K562 (cell line): ENCODE measurements around the gene KIF23. TPM values are rescaled to one million over a fixed set of nuclear protein-coding genes. Genes with fewer than 3 reads are reported as not detected.
A peak's percentile ranks its signal among the peaks of the same experiment; 100 is the strongest.

Source experiments
- ARID1B ChIP-seq: fragments of 450-650 bp; IDR thresholded peaks from 2 replicates; pipeline ENCODE4 v1.6.1; 2016; ENCODE audit warnings: antibody characterized with exemption, mild to moderate bottlenecking, inconsistent platforms
- CAMTA2 ChIP-seq: fragments of 250-450 bp; sonication (Bioruptor Pico); conservative IDR thresholded peaks from 2 replicates; pipeline ENCODE4 v1.5.1; 2022
- CREM ChIP-seq: IDR thresholded peaks from 2 replicates; pipeline ENCODE4 v1.6.1; 2014; ENCODE audit warnings: antibody characterized with exemption, low read depth
- EZH2 ChIP-seq: IDR thresholded peaks from 2 replicates; pipeline ENCODE4 v1.6.1; 2012; ENCODE audit warnings: low read depth, mild to moderate bottlenecking, inconsistent platforms, low read length, borderline replicate concordance
- FOXA1 ChIP-seq: fragments of 450-650 bp; IDR thresholded peaks from 2 replicates; pipeline ENCODE4 v1.6.1; 2016; ENCODE audit warnings: mild to moderate bottlenecking, borderline replicate concordance
- GABPA ChIP-seq: fragments of 200-800 bp; sonication (Bioruptor generic); conservative IDR thresholded peaks from 2 replicates; pipeline ENCODE4 v1.6.1; 2016; ENCODE audit warnings: low read depth, missing genetic modification characterization, missing compliant biosample characterization
- HEY1 ChIP-seq: fragments of 250-450 bp; sonication (Bioruptor Pico); IDR thresholded peaks from 2 replicates; pipeline ENCODE4 v1.5.0; 2020; ENCODE audit warnings: mild to moderate bottlenecking, moderate library complexity, borderline replicate concordance
- KDM1A ChIP-seq, 2 experiments: fragments of 450-650 bp; IDR thresholded peaks; 2 replicates each; pipeline ENCODE4 v1.6.1; 2016; ENCODE audit warnings: mild to moderate bottlenecking in 2 of 2
- NBN ChIP-seq: fragments of 450-650 bp; IDR thresholded peaks from 2 replicates; pipeline ENCODE4 v1.6.1; 2016; ENCODE audit warnings: low read depth, mild to moderate bottlenecking
- PHF8 ChIP-seq: fragments of 200-600 bp; sonication (generic); IDR thresholded peaks from 2 replicates; pipeline ENCODE4 v1.6.1; 2012; ENCODE audit warnings: mixed run types, mild to moderate bottlenecking, inconsistent platforms, low read length, moderate library complexity, borderline replicate concordance
- PRPF4 ChIP-seq: fragments of 200-400 bp; formaldehyde crosslinking; IDR thresholded peaks from one replicate; pipeline ENCODE4 v1.6.1; 2017; ENCODE audit warnings: low read length, low read depth, mild to moderate bottlenecking; ENCODE audit not compliant: insufficient read depth, poor library complexity, severe bottlenecking
- PYGO2 ChIP-seq: fragments of 450-650 bp; IDR thresholded peaks from 2 replicates; pipeline ENCODE4 v1.6.1; 2016; ENCODE audit warnings: mild to moderate bottlenecking, missing genetic modification characterization, moderate library complexity, missing compliant biosample characterization
- SAFB2 ChIP-seq: fragments of 200-400 bp; formaldehyde crosslinking; IDR thresholded peaks from 2 replicates; pipeline ENCODE4 v1.6.1; 2018; ENCODE audit warnings: borderline replicate concordance, low read length, low read depth, moderate library complexity; ENCODE audit not compliant: severe bottlenecking
- STAT5A ChIP-seq: IDR thresholded peaks from 2 replicates; pipeline ENCODE4 v1.6.1; 2012; ENCODE audit warnings: low read length, inconsistent platforms, borderline replicate concordance
- ZNF3 ChIP-seq: fragments of 250-450 bp; sonication (Bioruptor Pico); IDR thresholded peaks from 2 replicates; pipeline ENCODE4 v1.5.0; 2021; ENCODE audit warnings: mild to moderate bottlenecking, moderate library complexity
- ZNF408 ChIP-seq: fragments of 250-450 bp; sonication (Bioruptor Pico); IDR thresholded peaks from 2 replicates; pipeline ENCODE4 v1.4.0; 2020; ENCODE audit warnings: low read depth, mild to moderate bottlenecking, moderate library complexity
- ZNF551 ChIP-seq: fragments of 250-450 bp; sonication (Bioruptor Pico); IDR thresholded peaks from 2 replicates; pipeline ENCODE4 v1.5.0; 2021; ENCODE audit warnings: mild to moderate bottlenecking, moderate library complexity
- ZNF586 ChIP-seq: fragments of 450-650 bp; formaldehyde crosslinking; conservative IDR thresholded peaks from 2 replicates; pipeline ENCODE4 v1.4.0; 2020; ENCODE audit warnings: mild to moderate bottlenecking, moderate library complexity
- polyA plus RNA-seq, 8 experiments: library from polyadenylated mRNA; depleted of rRNA in 4 of 8; stranded (reverse) in 5 of 8; unstranded in 3 of 8; fragments of >200 nt; fragmentation: Nextera tagmentation in 2 of 8; fragmentation: Illumina TruSeq in 1 of 8; extraction: Ambion mirVana in 2 of 8; extraction: Trizol in 1 of 8; gene quantifications; 2 replicates each; pipeline versions ENCODE4 v1.2.1 to v1.2.3, GENCODE V29; 2011 to 2014; ENCODE audit warnings: inconsistent platforms in 1 of 8, missing spikeins in 1 of 8
- total RNA-seq, 7 experiments: library from RNA; depleted of rRNA in 6 of 7; stranded (reverse); fragments of >200 nt in 6 of 7; fragmentation: Illumina TruSeq in 2 of 7; extraction: Trizol in 2 of 7; gene quantifications; 2 replicates each; pipeline versions ENCODE4 v1.2.1 to v1.2.3, GENCODE V29; 2011 to 2021; ENCODE audit warnings: low replicate concordance in 1 of 7
- TF ChIP-seq, protein P1 (sequence below): fragments of 250-450 bp; sonication (Bioruptor Pico); IDR thresholded peaks from 2 replicates; pipeline ENCODE4 v1.5.0; 2021; ENCODE audit warnings: mild to moderate bottlenecking, moderate library complexity
- TF ChIP-seq, protein P2 (sequence below): fragments of 450-650 bp; IDR thresholded peaks from one replicate; pipeline ENCODE4 v1.6.1; 2018; ENCODE audit warnings: mild to moderate bottlenecking, moderate library complexity; ENCODE audit not compliant: partially characterized antibody
- TF ChIP-seq, protein P3 (sequence below): fragments of 450-650 bp; IDR thresholded peaks from 2 replicates; pipeline ENCODE4 v1.6.1; 2016; ENCODE audit warnings: antibody characterized with exemption

Gene KIF23
- total and polyA plus RNA-seq, 9 of the 15 experiments (the other 6 are each of a cell fraction or from before 2014, with no cell fraction given): 29.4 to 58.2 (median 41.9) TPM

DNA sequence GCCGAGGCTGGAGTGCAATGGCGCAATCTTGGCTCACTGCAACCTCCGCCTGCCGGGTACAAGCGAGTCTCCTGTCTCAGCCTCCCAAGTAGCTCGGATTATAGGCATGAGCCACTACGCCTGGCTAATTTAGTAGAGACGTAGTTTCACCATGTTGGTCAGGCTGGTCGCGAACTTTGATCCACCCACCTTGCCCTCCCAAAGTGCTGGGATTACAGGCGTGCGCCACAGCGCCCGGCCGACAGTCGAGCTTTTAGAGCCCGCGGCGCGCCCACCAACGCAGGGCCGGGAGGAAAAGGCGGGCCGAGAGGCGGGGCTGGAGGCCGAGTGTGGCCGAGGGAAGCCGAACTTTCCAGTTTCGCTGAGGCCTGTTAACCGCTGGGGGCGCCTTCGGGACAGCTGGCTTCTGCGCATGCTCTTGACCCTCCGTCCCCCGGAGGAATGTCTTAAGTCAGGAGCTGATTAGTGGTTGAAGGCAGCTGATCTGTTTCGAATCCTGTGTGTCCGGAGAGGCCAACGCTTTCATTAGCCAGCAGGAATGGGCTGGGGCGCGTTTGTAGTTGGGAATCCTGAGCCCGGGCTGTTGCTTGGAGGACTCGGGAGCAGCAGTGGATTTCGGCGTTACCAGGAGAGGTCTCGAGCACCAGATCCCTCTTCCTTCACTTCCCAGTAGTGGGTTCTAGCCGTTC is 48.5 kb downstream of the KIF23 start (continued):
- TF ChIP-seq, protein P1, sequence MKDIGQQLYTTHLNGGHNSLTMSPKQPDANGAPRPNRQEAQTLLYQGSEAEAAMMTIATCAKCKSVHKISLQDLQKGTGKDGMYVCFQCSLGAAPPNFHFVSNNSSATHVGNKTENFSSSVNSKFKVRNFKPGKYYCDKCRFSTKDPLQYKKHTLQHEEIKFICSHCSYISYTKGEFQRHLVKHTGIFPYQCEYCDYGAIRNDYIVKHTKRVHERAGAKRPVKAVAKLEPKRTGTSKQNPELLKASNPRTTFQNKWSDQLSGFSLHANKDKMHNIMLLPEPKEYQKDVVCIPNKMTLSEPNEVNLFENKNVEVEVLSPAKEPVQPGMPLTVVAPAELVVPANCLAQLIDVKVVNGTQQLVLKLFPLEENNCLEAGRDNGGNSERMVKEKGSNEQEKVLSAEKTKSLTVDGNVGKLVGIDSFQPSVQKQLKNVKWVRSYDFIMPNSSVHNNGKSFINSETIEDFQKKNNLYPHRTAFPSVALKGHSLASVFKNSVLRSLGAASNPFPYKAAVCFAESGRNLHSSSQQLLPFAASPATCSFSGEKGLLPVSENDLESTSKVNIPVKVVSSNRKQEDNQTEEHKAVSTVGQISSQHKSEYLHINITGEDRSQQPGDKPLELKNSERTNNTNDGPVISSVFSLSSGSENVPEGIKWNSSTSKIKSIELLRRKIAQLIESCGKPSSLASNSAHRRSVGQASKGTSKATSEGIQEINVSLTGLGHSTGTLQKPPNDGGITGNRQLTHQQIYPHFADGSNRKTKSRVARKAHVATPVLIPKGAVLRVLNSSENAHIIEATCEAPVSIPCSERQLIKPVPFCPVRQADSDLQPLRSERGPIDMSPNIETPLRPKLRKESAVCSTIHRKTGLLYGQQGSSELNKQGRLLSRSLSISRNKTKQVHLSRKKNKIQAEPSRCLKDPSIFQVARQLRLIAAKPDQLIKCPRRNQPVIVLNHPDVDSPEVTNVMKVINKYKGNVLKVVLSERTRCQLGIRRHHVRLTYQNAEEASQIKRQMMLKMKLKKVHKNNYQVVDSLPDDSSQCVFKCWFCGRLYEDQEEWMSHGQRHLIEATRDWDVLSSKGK (CRISPR knock-in tag): no peak
- peak; percentile 77 for TF ChIP-seq PHF8
- TF ChIP-seq HEY1 (CRISPR knock-in tag): no peak
- no peak for TF ChIP-seq ZNF586
- no peak for TF ChIP-seq CAMTA2 (CRISPR knock-in tag)
- TF ChIP-seq PYGO2 (tag): no peak
- TF ChIP-seq GABPA (tag): peak; percentile 21; the same call in 1 of the 2 replicates
- TF ChIP-seq ZNF551 (CRISPR knock-in tag): no peak
- peak; percentile 44; the same call in 1 of the 2 replicates for TF ChIP-seq CREM
- TF ChIP-seq ZNF3 (CRISPR knock-in tag): no peak
- no peak for TF ChIP-seq ARID1B
- TF ChIP-seq, protein P2, sequence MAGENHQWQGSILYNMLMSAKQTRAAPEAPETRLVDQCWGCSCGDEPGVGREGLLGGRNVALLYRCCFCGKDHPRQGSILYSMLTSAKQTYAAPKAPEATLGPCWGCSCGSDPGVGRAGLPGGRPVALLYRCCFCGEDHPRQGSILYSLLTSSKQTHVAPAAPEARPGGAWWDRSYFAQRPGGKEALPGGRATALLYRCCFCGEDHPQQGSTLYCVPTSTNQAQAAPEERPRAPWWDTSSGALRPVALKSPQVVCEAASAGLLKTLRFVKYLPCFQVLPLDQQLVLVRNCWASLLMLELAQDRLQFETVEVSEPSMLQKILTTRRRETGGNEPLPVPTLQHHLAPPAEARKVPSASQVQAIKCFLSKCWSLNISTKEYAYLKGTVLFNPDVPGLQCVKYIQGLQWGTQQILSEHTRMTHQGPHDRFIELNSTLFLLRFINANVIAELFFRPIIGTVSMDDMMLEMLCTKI: no peak
- TF ChIP-seq NBN: 0 out of 2 replicates have a peak, but pooled peaks have one; percentile 70
- no peak for TF ChIP-seq FOXA1
- no peak for TF ChIP-seq STAT5A
- no peak for TF ChIP-seq KDM1A (IDR thresholded peaks at IDR 0.05)
- no peak for TF ChIP-seq PRPF4
- no peak for TF ChIP-seq EZH2
- no peak for TF ChIP-seq SAFB2
- no peak for TF ChIP-seq ZNF408 (CRISPR knock-in tag)
- TF ChIP-seq, protein P3, sequence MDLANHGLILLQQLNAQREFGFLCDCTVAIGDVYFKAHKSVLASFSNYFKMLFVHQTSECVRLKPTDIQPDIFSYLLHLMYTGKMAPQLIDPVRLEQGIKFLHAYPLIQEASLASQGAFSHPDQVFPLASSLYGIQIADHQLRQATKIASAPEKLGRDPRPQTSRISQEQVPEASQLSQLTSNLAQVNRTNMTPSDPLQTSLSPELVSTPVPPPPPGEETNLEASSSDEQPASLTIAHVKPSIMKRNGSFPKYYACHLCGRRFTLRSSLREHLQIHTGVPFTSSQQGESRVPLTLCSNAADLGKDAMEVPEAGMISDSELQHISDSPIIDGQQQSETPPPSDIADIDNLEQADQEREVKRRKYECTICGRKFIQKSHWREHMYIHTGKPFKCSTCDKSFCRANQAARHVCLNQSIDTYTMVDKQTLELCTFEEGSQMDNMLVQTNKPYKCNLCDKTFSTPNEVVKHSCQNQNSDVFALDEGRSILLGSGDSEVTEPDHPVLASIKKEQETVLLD: peak; percentile 87
